ENCODE data around the gene SBNO1.
"Not testable (repeated sequence)": the region's sequence is repeated elsewhere in the genome, so short reads cannot be mapped to it uniquely, and the experiment has no call there.

SBNO1 gene

GRCh38 chr12:123388951-123389559 lies 24.4 kb upstream of the SBNO1 start:
- DNase-seq (ENCODE audit: low spot score), result no peak

- peak; percentile 66 for DNase-seq (ENCODE audit: low spot score)
Observed at GRCh38 chr12:123388177-123388950, 23.7 kb upstream of the SBNO1 start.

- DNase-seq (ENCODE audit: low spot score), result no peak
Observed at GRCh38 chr12:123387508-123388176, 23.0 kb upstream of the SBNO1 start.

GRCh38 chr12:123385536-123385935 lies 20.9 kb upstream of the SBNO1 start:
- DNase-seq (ENCODE audit: low spot score), result not testable (repeated sequence)

- peak; percentile 86 for DNase-seq (ENCODE audit: low spot score)
Observed at GRCh38 chr12:123384994-123385376, 20.3 kb upstream of the SBNO1 start.

- peak; percentile 67 for DNase-seq (ENCODE audit: low spot score)
Observed at GRCh38 chr12:123384318-123384993, 19.8 kb upstream of the SBNO1 start.

GRCh38 chr12:123382684-123383083 lies 18.0 kb upstream of the SBNO1 start:
- no peak for DNase-seq (ENCODE audit: low spot score)

GRCh38 chr12:123379391-123379790 lies 14.7 kb upstream of the SBNO1 start:
- DNase-seq (ENCODE audit: low spot score), result no peak

- not testable (repeated sequence) for DNase-seq (ENCODE audit: low spot score)
Observed at GRCh38 chr12:123372415-123372814, 7.8 kb upstream of the SBNO1 start.

- not testable (repeated sequence) for DNase-seq (ENCODE audit: low spot score)
Observed at GRCh38 chr12:123371667-123372368, 7.2 kb upstream of the SBNO1 start.

GRCh38 chr12:123369229-123369628 lies 4.6 kb upstream of the SBNO1 start:
- DNase-seq (ENCODE audit: low spot score), result no peak

GRCh38 chr12:123368431-123368830 lies 3.8 kb upstream of the SBNO1 start:
- not testable (repeated sequence) for DNase-seq (ENCODE audit: low spot score)

GRCh38 chr12:123367511-123367910 lies 2.9 kb upstream of the SBNO1 start:
- no peak for DNase-seq (ENCODE audit: low spot score)

- DNase-seq (ENCODE audit: low spot score), result peak; percentile 99
Observed at GRCh38 chr12:123365025-123365917, 624 bp upstream of the SBNO1 start.

GRCh38 chr12:123363740-123364531 lies 711 bp downstream of the SBNO1 start:
- DNase-seq (ENCODE audit: low spot score), result peak; percentile 21

GRCh38 chr12:123363390-123363739 lies 1.3 kb downstream of the SBNO1 start:
- peak; percentile 57 for DNase-seq (ENCODE audit: low spot score)

GRCh38 chr12:123358035-123358434 lies 6.6 kb downstream of the SBNO1 start:
- no peak for DNase-seq (ENCODE audit: low spot score)

- no peak for DNase-seq (ENCODE audit: low spot score)
Observed at GRCh38 chr12:123356159-123356670, 8.4 kb downstream of the SBNO1 start.

- DNase-seq (ENCODE audit: low spot score), result no peak
Observed at GRCh38 chr12:123354600-123354999, 10.0 kb downstream of the SBNO1 start.

- no peak for DNase-seq (ENCODE audit: low spot score)
Observed at GRCh38 chr12:123351349-123351748, 13.3 kb downstream of the SBNO1 start.
